G401 (cell line): Measurements from ENCODE around the gene NRCAM. TPM values are rescaled to one million over a fixed set of nuclear protein-coding genes. Genes with fewer than 3 reads are reported as not detected.
A peak's percentile ranks its signal among the peaks of the same experiment; 100 is the strongest.

Source experiments
- DNase-seq: peaks from one replicate; pipeline ENCODE4 v3.0.0-alpha.2; 2015; ENCODE audit warnings: low spot score
- in situ Hi-C: cut with HindIII; loops from 2 replicates; pipeline ENCODE4 v1.10.0; 2016; ENCODE audit warnings: low sequenced_read_pairs, mixed read lengths
- total RNA-seq: library from RNA; depleted of rRNA; stranded (reverse); fragments of >200 nt; shearing (Covaris generic); gene quantifications from 2 replicates; pipeline ENCODE4 v1.2.3, GENCODE V29; 2014

The NRCAM gene
- total RNA-seq, 1 experiment from 2014 or later: not detected

GRCh38 chr7:108134486-108134885 is 321.8 kb downstream of the NRCAM start:
- DNase-seq: no peak
- in situ Hi-C loops: no loop called here

- no peak for DNase-seq
- in situ Hi-C loops: no loop called here
Measured at GRCh38 chr7:108132551-108133265, 323.5 kb downstream of the NRCAM start.

- no peak for DNase-seq
- in situ Hi-C loops: no loop called here
Measured at GRCh38 chr7:108130261-108130660, 326.0 kb downstream of the NRCAM start, which contains the start of gene LAMB4. Gene LAMB4, minus strand, starts transcription at chr7:108130361. Its CDS starts 7,197 bp downstream, at chr7:108123164.

- in situ Hi-C loops: no loop called here
- DNase-seq: no peak
Measured at GRCh38 chr7:108129018-108129965, 326.9 kb downstream of the NRCAM start.

- DNase-seq: no peak
- in situ Hi-C loops: no loop called here
Measured at GRCh38 chr7:108128514-108128913, 327.7 kb downstream of the NRCAM start.

GRCh38 chr7:108127461-108127860 is 328.8 kb downstream of the NRCAM start:
- in situ Hi-C loops: no loop called here
- DNase-seq: no peak

- in situ Hi-C loops: no loop called here
- DNase-seq: no peak
Measured at GRCh38 chr7:108124820-108125219, 331.4 kb downstream of the NRCAM start.

- in situ Hi-C loops: no loop called here
Measured at GRCh38 chr7:108122181-108122580, 334.1 kb downstream of the NRCAM start.

GRCh38 chr7:108120933-108121332 is 335.3 kb downstream of the NRCAM start:
- in situ Hi-C loops: no loop called here
- DNase-seq: no peak

More at GRCh38 chr7:108122181-108122580, 334.1 kb downstream of the NRCAM start:
- no peak for DNase-seq

- in situ Hi-C loops: no loop called here
Measured at GRCh38 chr7:108120196-108120595, 336.0 kb downstream of the NRCAM start.

GRCh38 chr7:108118959-108119358 is 337.3 kb downstream of the NRCAM start:
- in situ Hi-C loops: no loop called here

More at GRCh38 chr7:108120196-108120595, 336.0 kb downstream of the NRCAM start:
- DNase-seq: no peak

GRCh38 chr7:108114117-108114841 is 342.0 kb downstream of the NRCAM start:
- DNase-seq: no peak
- in situ Hi-C loops: no loop called here

More at GRCh38 chr7:108118959-108119358, 337.3 kb downstream of the NRCAM start:
- DNase-seq: no peak

- in situ Hi-C loops: no loop called here
- DNase-seq: no peak
Measured at GRCh38 chr7:108112683-108113082, 343.6 kb downstream of the NRCAM start.

GRCh38 chr7:108109221-108109908 is 346.9 kb downstream of the NRCAM start:
- peak; percentile 10 for DNase-seq
- in situ Hi-C loops: no loop called here

- no peak for DNase-seq
- in situ Hi-C loops: no loop called here
Measured at GRCh38 chr7:108108131-108108530, 348.1 kb downstream of the NRCAM start.

GRCh38 chr7:108104324-108104723 is 351.9 kb downstream of the NRCAM start:
- DNase-seq: no peak
- in situ Hi-C loops: no loop called here

GRCh38 chr7:108103558-108104298 is 352.5 kb downstream of the NRCAM start:
- in situ Hi-C loops: no loop called here
- DNase-seq: no peak

GRCh38 chr7:108102671-108103312 is 353.4 kb downstream of the NRCAM start:
- DNase-seq: no peak
- in situ Hi-C loops: no loop called here
